Chondrocyte (in vitro differentiated cells): Measurements from ENCODE around the gene PTPRB. TPM values are rescaled to one million over a fixed set of nuclear protein-coding genes. Genes with fewer than 3 reads are reported as not detected.

ENCODE experiments used
- DNase-seq: peaks from one replicate; pipeline ENCODE4 v3.0.0; 2021; ENCODE audit warnings: mixed read lengths, low spot score
- H3K27ac Mint-ChIP-seq: one replicate; pipeline ENCODE4 v1.8.0; 2021; ENCODE audit warnings: mild to moderate bottlenecking, moderate library complexity, mixed read lengths; ENCODE audit not compliant: unreplicated experiment
- H3K27me3 Mint-ChIP-seq: 2 replicates; pipeline ENCODE4 v1.8.0; 2021; ENCODE audit warnings: low read depth, mixed read lengths
- H3K36me3 Mint-ChIP-seq: 2 replicates; pipeline ENCODE4 v1.8.0; 2021; ENCODE audit warnings: low read depth, mixed read lengths
- H3K4me1 Mint-ChIP-seq: 2 replicates; pipeline ENCODE4 v1.8.0; 2021; ENCODE audit warnings: low read depth, mild to moderate bottlenecking, mixed read lengths
- H3K4me3 Mint-ChIP-seq: one replicate; pipeline ENCODE4 v1.8.0; 2021; ENCODE audit warnings: mild to moderate bottlenecking, moderate library complexity, mixed read lengths; ENCODE audit not compliant: unreplicated experiment
- H3K9me3 Mint-ChIP-seq: 2 replicates; pipeline ENCODE4 v1.8.0; 2021; ENCODE audit warnings: low read depth, mixed read lengths
- total RNA-seq: library from RNA; stranded (reverse); gene quantifications from 3 replicates; pipeline ENCODE4 v1.2.1, GENCODE V29; 2021
- TF ChIP-seq, protein P1 (sequence below): fragments of 200-600 bp; sonication (generic); IDR thresholded peaks from 2 replicates; pipeline ENCODE4 v1.5.0; 2021; ENCODE audit warnings: antibody characterized with exemption, mild to moderate bottlenecking, moderate library complexity

PTPRB gene
- total RNA-seq, 1 donor from 2014 or later: 0.37 TPM

DNA sequence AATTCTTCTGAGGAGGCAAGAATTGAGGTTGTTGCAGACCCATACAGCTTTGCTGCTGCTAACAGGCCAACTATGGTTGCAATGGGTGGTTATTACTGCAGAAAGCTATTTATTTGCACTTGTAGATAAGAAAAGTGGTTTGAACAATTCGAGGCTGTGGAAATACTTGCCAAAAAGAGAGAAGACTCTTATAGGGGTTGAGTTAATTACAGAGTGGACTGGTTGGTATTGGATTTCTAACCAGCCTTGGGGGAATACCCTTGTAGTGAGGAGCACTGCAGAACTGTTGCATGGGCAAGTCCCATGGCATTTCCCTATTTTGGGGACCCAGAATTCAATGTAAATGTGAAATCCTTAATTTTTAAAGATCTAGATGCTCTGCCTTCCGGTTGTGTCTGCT lies 150.6 kb downstream of the PTPRB start:
- DNase-seq: no peak
- Mint-ChIP-seq H3K36me3 (no peaks in the 10 kb centered on the region), H3K27me3 (no peaks in the 10 kb centered on the region)

DNA sequence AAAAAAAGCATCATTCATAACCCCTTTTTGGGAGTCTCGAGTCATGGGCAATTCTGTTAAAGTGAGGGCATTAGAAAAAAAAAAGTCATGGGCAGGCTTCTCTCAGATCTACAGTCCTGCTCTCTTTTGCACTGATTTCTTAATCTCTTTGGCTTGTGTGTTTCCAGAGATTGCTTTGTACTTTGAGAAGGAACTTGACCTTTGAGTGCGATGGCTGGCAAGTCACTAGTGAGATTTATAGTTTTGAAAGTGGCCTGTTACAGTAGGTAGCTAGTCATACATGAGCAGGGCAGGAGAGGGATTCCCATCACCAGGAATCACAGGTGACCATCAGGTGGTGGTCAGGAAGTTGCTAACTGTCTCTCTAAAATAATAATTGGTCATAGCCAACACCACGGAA lies 151.5 kb downstream of the PTPRB start:
- no peaks in the 10 kb centered on the region for H3K9me3 Mint-ChIP-seq
- no peaks in the 10 kb centered on the region for H3K36me3 Mint-ChIP-seq
- H3K4me1 Mint-ChIP-seq: peaks cover 3% of the 10 kb centered on the region
- no peak overlapping the region for H3K27ac Mint-ChIP-seq
- no peak for DNase-seq
- no peaks in the 10 kb centered on the region for H3K27me3 Mint-ChIP-seq
- TF ChIP-seq, protein P1, sequence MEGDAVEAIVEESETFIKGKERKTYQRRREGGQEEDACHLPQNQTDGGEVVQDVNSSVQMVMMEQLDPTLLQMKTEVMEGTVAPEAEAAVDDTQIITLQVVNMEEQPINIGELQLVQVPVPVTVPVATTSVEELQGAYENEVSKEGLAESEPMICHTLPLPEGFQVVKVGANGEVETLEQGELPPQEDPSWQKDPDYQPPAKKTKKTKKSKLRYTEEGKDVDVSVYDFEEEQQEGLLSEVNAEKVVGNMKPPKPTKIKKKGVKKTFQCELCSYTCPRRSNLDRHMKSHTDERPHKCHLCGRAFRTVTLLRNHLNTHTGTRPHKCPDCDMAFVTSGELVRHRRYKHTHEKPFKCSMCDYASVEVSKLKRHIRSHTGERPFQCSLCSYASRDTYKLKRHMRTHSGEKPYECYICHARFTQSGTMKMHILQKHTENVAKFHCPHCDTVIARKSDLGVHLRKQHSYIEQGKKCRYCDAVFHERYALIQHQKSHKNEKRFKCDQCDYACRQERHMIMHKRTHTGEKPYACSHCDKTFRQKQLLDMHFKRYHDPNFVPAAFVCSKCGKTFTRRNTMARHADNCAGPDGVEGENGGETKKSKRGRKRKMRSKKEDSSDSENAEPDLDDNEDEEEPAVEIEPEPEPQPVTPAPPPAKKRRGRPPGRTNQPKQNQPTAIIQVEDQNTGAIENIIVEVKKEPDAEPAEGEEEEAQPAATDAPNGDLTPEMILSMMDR: no peak
- H3K4me3 Mint-ChIP-seq: no peak overlapping the region

More for the DNA sequence above, 150.6 kb downstream of the PTPRB start:
- TF ChIP-seq, protein P1: no peak
- no peak overlapping the region for H3K4me3 Mint-ChIP-seq
- H3K4me1 Mint-ChIP-seq: peaks cover 3% of the 10 kb centered on the region
- peaks cover 4% of the 10 kb centered on the region for H3K9me3 Mint-ChIP-seq
- H3K27ac Mint-ChIP-seq: no peak overlapping the region

DNA sequence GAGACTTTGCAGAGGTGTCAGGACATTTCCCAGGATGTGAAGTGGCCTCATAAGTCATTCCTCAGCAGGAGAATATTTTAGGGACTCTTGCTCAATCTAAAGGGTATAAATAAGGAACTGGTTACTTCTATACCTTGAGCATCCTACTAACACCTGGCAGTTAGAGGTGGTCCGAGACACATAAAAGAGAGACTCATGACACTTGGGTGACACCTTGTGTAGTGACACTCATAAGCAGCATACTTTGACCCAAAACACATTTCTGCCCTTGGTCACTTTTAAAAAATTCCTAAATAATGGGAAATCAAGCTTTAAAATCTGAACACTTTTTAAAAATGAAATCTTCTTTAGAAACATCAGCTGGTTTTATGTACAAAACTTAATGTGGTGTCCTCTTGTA lies 152.8 kb downstream of the PTPRB start:
- Mint-ChIP-seq H3K4me3 (no peak overlapping the region), H3K9me3 (no peaks in the 10 kb centered on the region), H3K4me1 (peaks cover 3% of the 10 kb centered on the region), H3K27ac (no peak overlapping the region), H3K36me3 (no peaks in the 10 kb centered on the region), H3K27me3 (no peaks in the 10 kb centered on the region)
- TF ChIP-seq, protein P1: no peak
- no peak for DNase-seq

DNA sequence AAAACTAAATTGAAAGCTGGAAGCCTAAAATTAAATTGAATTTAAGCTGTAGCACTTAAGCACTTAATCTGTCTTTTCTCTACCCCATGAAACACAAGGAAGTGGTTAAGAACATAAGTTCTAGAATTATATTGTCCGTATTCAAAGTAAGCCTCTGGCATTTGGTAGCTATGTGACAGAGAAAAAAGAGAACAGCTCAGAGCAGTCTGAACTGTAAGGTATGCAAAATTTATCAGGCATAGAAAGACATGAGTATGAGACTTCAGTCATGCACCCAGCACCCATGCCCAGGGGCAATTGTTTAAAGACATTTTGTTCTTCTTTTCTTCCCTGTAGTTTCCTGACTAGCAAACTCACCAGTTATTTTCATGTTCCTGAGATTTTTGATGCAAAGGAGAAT lies 154.5 kb downstream of the PTPRB start:
- Mint-ChIP-seq H3K9me3 (peaks cover 3% of the 10 kb centered on the region), H3K4me3 (no peak overlapping the region), H3K4me1 (peaks cover 3% of the 10 kb centered on the region), H3K36me3 (no peaks in the 10 kb centered on the region), H3K27ac (no peak overlapping the region), H3K27me3 (no peaks in the 10 kb centered on the region)
- TF ChIP-seq, protein P1: no peak
- DNase-seq: no peak

DNA sequence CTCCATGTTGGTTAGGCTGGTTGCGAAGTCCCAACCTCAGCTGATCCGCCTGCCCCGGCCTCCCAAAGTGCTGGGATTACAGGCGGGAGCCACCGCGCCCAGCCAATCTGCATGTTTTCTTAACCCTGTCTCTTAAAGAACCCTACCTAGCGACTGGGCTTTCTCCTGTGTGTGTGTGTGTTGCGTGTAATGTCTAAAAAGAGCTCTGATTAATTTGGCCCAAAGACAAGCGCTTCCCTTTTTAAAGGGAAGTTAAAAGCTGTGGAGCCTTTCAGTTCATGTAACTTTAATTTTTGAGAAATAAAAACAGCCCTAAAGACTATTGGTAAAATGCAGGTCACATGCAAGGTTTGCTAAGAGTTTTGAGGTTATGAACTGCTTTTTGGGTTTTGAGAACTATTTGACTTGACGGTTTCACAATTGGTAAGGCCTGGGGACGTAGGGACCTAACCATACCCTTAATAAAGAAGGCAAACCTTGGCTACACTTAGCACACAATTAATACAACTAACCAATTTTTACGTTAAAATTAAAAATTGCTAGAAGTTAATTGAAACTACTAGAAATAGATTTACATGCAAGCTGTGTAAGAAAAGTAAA lies 167.9 kb downstream of the PTPRB start:
- Mint-ChIP-seq H3K27me3 (peaks cover 9% of the 10 kb centered on the region), H3K9me3 (peaks cover 4% of the 10 kb centered on the region), H3K4me3 (no peak overlapping the region), H3K27ac (no peak overlapping the region), H3K4me1 (no peaks in the 10 kb centered on the region), H3K36me3 (peaks cover under 1% of the 10 kb centered on the region)
- TF ChIP-seq, protein P1: no peak
- DNase-seq: no peak
